Activated effector memory CD4-positive, alpha-beta T cell treated with Interleukin-2 at 50 U/mL for 16 hours (primary cell): ENCODE data around the gene PALM.

Experiments used
- DNase-seq: peaks from one replicate; pipeline ENCODE4 v3.0.0-alpha.2; 2020

The PALM gene

DNA sequence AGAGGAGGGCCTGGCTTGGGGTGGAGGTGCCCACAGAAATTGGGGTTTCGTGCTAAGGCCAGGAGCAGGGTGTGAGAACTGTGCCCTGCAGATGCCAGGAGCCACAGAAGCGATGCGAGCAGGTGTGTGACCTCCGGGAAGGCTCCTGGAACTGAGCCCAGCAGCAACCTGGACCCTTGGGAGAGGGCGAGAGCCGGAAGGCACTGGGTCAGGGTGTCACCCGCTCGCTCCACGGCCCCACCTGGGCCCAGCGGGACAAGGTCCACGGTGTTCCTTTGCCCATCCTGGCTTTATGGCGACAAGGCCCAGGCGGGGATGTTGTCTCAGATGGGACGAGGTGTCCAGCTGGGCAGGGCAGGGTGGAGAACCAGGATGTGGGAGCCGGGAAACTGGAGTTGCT is 46.3 kb downstream of the PALM start:
- no peak for DNase-seq

DNA sequence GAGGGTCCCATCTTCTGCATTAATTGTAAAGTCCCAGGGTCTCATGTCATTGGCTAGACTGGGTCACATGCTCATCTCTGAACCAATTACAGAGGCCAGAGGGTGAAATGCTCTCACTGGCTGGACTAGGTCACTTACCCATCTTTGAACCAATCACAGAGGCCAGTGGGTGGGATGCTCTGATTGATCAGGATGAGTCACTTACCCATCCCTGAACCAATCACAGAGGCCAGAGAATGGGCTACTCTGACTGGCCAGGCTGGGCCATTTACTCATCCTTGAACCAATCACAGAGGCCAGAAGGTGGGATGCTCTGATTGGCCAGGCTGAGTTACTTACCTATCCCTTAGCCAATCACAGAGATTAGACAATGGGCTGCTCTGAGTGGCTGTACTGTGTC is 47.5 kb downstream of the PALM start:
- DNase-seq: no peak

GRCh38 chr19:756821-757688 is 48.3 kb downstream of the PALM start:
- DNase-seq: no peak

DNA sequence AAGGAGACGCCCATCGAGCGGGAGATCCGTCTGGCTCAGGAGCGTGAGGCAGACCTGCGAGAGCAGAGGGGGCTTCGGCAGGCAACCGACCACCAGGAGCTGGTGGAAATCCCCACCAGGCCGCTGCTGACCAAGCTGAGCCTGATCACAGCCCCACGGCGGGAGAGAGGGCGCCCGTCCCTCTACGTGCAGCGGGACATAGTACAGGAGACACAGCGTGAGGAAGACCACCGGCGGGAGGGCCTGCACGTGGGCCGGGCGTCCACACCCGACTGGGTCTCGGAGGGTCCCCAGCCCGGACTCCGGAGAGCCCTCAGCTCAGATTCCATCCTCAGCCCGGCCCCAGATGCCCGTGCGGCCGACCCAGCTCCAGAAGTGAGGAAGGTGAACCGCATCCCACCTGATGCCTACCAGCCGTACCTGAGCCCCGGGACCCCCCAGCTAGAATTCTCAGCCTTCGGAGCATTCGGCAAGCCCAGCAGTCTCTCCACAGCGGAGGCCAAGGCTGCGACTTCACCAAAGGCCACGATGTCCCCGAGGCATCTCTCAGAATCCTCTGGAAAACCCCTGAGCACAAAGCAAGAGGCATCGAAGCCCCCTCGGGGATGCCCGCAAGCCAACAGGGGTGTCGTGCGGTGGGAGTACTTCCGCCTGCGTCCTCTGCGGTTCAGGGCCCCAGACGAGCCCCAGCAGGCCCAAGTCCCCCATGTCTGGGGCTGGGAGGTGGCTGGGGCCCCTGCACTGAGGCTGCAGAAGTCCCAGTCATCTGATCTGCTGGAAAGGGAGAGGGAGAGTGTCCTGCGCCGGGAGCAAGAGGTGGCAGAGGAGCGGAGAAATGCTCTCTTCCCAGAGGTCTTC is 49.3 kb downstream of the PALM start:
- DNase-seq: no peak

DNA sequence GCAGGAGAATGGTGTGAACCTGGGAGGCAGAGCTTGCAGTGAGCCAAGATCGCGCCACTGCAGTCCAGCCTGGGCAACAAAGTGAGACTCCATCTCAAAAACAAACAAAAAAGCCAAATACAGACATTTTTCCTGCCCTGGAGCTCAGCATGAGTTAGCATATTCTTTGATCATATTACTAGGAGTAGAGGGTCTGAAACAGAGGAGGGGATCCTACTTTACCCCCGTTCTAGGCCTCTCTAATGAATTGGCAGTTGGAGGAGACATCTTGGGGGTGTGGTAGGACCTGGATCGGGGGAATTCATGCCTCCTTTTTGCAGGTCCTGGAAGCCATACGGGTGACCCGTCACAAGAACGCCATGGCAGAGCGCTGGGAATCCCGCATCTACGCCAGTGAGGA is 54.4 kb downstream of the PALM start:
- DNase-seq: no peak

- no peak for DNase-seq
Observed at GRCh38 chr19:763869-764268, 55.1 kb downstream of the PALM start.

DNA sequence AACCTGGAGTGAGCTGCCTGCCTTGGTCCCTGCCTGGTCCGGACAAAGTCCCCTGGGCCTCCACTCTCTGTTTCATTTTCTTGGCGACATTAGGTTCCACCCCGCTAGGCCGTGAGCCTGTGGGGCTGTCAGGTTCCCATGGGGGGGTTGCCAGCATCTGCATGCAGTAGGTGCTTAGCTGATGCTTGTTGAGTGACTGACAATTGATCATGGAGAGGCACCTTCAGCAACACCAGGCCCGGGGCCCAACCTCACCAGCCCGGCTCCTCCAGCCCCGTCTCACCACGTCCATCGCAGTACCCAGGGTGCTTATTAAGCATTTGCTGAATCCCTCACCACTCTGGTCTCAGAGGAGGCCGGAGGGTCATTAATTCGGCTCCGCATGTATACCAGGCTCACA is 55.6 kb downstream of the PALM start:
- DNase-seq: no peak

DNA sequence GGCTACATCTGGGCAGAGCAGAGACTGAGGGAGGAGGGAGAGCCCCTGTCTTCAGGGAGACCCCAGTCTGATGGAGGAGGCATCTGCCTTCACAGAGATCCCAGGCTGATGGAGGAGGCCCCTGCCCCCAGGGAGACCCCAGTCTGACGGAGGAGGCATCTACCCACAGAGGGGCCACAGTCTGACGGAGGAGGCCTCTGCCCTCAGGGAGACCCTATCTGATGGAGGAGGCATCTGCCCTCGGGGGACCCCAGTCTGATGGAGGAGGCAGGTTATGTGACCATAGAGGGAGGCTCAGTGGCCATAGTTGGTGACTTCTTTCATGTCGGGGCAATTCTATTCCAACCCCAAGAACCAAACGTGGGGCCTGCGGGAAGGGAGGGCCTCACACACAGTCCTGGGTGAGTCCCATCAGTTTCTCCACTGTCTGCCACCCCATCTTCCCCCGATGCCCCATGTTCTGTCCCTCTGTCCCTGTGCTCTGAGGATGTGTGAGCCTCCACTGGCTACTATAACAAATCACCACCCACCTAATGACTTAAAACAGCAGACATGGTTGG is 56.5 kb downstream of the PALM start:
- DNase-seq: no peak

DNA sequence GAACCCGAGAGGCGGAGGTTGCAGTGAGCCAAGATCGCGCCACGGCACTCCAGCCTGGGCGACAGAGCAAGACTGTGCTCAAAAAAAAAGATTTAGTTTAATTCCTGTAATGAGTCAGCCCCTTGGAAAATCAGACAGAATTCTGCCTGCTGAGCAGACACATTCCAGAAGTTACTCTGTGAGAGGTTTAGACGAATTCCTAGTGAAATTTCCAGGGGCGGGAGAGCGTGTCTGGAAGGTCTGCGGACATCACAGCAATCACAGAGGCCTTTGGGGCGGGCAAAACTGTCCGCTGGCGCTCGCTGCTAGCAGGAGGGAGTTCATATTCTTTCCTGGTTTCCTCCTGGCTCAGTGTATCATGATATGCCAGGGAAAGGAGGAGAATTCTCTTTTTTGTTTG is 59.7 kb downstream of the PALM start:
- no peak for DNase-seq

DNA sequence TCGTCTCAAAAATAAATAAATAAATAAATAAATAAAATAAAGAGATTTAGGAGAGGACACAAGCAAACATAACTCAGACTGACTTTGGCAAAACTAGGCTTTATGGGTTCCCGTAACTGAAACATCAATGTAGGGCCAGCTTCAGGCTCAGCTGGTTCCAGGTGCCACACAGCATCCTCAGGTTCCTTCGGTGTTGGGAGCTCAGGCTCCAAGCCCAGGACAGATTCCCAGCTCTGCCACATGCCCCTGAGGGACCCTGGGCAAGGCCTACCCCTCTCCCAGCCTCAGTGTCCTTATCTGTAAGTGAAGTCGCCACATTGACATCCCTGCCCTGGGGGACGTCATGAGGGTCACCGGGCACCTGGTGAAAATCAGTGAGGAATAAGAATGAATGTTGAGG is 60.9 kb downstream of the PALM start:
- no peak for DNase-seq

DNA sequence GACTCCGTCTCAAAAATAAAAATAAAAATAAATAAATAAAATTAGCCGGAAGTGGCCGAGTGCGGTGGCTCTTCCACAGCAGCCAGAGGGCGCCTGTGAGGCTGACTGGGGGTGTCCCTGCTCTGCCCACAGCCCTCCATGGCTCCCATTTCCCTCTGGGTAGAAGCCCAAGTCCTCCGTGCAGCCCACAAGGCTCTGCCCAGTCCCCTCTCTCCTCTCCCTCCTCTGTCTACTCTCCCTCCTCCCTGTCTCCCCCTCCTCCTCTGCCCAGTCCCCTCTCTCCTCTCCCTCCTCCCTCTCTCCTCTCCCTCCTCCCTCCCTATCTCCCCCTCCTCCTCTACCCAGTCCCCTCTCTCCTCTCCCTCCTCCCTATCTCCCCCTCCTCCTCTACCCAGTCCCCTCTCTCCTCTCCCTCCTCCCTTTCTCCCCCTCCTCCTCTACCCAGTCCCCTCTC is 62.6 kb downstream of the PALM start:
- peak; percentile 2 for DNase-seq

GRCh38 chr19:772063-772462 is 63.3 kb downstream of the PALM start:
- DNase-seq: no peak

GRCh38 chr19:772730-773436 is 64.1 kb downstream of the PALM start:
- no peak for DNase-seq

- DNase-seq: no peak
Observed at GRCh38 chr19:776549-776948, 67.8 kb downstream of the PALM start.

DNA sequence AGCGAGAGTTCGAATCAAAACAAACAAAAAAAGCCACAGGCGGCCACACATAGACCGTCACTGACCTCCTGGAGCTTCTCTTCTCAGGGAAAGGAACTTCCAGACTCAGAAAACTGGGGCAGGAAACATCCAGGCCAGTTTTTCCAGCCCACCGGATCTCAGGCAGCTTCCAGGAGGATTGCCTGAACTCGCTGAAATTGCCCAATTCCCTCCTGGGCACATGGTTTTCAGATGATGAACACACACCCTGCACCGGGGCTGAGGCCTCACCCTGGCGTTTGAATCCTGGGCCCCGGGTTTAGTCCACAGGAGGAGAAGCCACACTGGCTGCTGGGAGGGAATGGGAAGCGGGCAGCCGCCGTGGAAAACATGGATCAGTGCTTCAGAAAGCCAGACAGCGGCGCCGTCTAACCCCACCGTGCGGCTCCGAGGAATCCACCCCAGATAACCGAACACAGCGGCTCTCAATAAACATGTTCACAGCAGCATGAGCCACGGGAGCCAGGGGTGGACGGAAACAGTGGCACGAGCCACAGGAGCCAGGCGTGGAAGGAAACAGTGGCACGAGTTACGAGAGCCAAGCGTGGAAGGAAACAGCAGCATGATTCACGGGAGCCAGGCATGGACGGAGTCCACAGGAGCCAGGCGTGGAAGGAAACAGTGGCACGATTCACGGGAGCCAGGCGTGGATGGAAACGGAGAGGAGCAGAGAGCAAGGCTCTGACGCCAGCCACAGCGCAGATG is 70.3 kb downstream of the PALM start:
- DNase-seq: no peak

- DNase-seq: no peak
Observed at GRCh38 chr19:780935-781334, 72.2 kb downstream of the PALM start.

DNA sequence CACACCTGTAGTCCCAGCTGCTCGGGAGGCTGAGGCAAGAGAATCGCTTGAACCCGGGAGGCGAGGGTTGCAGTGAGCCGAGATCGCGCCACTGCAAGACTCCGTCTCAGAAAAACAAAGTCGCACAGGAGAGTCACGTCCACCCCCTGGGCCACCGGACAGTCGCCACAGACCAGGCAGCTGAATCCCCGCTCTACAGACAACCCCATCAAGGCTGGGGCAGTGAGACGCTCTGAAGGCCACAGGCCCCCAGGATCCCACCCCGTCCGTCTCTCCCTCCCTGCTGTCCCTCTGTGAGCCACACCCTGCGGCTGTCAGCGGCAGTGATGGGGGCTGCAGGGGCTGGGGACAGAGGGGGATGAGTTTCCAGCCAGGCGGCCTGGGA is 73.1 kb downstream of the PALM start:
- no peak for DNase-seq

DNA sequence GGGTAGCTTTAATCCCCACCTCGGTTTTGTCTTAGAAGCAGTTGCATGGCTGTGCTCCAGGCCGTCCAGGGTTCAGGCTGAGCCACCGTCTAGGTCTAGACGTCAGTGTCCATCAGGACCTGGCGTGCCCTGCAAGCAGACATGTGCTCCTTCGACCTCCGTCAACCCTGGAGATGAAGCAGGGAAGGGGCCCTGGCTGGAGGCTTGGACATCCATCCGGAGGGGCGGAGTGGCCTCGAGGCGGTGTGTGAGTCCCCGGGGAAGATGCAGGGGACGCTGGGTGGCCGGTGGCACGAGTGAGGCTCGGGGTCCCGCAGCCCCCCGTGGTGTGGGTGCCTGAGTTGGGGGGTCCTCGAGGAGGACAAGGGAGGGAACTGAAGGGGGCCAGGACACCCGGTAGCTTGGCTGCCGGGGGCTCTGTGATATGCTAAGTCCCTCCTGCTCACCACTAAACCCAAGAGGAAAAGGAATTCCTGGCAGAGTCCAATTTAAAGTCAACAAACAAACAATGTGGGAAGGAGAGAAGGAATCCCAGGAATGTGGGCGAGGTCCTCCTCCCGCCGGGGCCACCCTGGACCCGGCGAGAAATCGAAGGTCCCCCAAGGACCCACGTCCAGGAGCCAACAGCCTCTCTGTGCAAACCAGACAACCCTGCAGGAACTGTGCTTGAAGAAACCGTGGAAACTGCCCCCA is 73.6 kb downstream of the PALM start:
- no peak for DNase-seq

GRCh38 chr19:782878-783668 is 74.3 kb downstream of the PALM start:
- no peak for DNase-seq

DNA sequence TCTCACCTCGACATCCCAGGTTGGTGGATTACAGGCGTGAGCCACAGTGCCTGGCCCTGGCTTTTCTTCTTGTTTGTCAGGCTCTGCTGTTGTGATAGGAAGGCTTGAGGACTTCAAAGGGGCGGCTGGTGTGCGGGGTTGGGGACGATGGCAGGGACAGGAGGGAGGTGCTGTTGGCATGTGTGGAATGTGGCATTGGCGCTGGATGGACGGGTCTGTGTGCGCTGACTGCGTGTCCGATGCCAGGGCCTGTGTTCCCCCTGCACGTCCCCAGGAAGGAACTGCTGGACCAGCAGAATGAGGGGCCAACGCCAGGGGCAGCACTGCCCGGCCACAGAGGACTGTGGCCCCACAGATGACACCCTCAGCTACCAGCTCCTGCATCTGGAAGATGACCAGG is 75.8 kb downstream of the PALM start:
- DNase-seq: no peak

- DNase-seq: no peak
Observed at GRCh38 chr19:787536-787935, 78.8 kb downstream of the PALM start.
